Activated effector memory CD4-positive, alpha-beta T cell treated with anti-CD3 and anti-CD28 coated beads, Interleukin-2, amount 50 U/mL, for 16 hours (primary cell): Measurements from ENCODE around the gene ADCY10.

ENCODE experiments used
- DNase-seq: peaks from one replicate; pipeline ENCODE4 v3.0.0-alpha.2; 2020

The ADCY10 gene

GRCh38 chr1:167803358-167804207 lies 110.4 kb downstream of the ADCY10 start:
- peak; percentile 94 for DNase-seq

- no peak for DNase-seq
These were observed 111.7 kb downstream of the ADCY10 start for GRCh38 chr1:167802235-167802634.

DNA sequence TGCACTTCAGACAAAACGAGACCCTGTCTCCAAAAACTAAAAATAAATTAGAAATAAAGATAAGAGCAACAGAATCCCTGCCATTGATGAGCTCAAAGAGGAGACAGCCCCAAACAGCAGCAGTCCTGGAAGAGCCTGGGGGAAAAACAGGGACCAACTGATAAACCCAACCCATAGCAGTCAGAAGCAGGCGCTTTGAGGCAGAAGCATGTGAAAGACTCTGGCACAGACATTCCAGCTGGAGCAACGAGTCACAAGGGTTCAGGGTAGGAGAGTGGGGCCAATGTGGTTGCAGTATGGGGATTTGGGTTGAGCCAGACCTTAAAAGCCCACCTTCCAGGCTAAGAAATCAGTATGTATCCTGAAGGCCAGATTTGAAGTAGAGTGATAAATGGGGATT lies 113.7 kb downstream of the ADCY10 start:
- no peak for DNase-seq

- DNase-seq, result no peak
These were observed 114.2 kb downstream of the ADCY10 start for GRCh38 chr1:167799747-167800146.

- no peak for DNase-seq
These were observed 115.0 kb downstream of the ADCY10 start for GRCh38 chr1:167798952-167799351.

GRCh38 chr1:167797015-167797414 lies 116.9 kb downstream of the ADCY10 start:
- DNase-seq, result no peak

DNA sequence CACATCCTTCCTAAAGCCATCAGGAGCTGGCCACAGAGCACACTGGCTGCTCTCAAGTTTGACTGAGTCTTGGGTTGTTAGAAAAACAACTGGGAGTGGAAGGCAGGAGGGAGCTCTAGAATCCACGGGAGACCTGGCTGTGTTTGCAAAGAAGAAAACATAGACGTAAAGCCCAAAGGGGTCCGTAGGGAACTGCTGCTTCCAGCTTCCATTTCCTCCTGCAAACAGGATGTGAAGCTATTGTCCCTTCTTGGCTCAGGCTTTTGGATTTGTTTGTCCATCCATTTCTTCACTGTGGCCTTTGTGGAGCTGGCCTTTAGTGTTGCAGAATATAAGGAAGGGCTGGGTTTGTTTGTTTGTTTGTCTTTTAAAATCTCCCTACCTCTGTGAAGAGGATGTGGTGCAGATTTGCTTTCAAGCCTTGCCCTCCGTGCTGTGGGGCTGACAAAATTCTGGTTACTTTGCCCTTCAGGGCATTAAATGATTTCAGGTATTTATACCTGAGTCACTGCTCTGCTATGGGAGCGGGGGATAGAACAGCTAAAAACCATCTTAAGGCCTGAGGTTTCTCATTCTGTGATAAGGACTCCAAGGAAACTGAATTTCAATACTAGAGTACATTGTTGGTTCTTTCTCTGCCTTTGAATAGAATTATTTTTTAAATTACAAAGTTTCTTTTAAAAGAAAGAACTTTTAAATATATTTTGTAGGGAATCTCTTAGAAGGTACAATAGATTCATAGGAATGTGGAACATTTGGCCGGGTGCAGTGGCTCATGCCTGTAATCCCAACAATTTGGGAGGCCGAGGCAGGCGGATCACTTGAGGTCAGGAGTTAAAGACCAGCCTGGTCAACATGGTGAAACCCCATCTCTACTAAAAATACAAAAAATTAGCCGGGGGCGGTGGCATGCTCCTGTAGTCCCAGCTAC lies 117.9 kb downstream of the ADCY10 start:
- DNase-seq, result no peak

GRCh38 chr1:167794043-167794442 lies 119.9 kb downstream of the ADCY10 start:
- no peak for DNase-seq

GRCh38 chr1:167792188-167792565 lies 121.8 kb downstream of the ADCY10 start:
- DNase-seq, result no peak

GRCh38 chr1:167791281-167792187 lies 122.4 kb downstream of the ADCY10 start:
- DNase-seq, result no peak

DNA sequence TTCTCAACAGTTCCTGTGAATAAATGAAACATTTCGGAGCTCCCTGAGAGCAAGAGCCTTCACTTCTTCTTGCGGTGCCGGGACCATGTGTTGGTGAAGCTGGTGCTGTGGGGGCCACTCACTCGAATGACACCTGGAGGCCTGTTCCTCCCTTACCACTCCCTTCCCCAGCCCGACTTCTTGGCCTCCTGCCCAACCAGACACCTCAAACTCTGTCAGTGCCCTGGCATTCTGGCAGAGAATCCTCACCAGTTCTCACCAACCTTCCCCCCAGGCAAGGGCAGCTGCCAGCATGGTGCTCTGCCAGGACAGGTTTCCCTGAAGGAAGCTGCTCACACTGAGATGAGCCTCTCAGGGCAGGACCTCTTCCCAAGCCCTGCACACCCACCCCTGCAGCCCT lies 123.8 kb downstream of the ADCY10 start:
- no peak for DNase-seq

GRCh38 chr1:167789501-167789900 lies 124.4 kb downstream of the ADCY10 start:
- DNase-seq, result no peak

- no peak for DNase-seq
These were observed 127.4 kb downstream of the ADCY10 start for GRCh38 chr1:167786502-167786901.

GRCh38 chr1:167784876-167785550 lies 128.9 kb downstream of the ADCY10 start:
- no peak for DNase-seq

DNA sequence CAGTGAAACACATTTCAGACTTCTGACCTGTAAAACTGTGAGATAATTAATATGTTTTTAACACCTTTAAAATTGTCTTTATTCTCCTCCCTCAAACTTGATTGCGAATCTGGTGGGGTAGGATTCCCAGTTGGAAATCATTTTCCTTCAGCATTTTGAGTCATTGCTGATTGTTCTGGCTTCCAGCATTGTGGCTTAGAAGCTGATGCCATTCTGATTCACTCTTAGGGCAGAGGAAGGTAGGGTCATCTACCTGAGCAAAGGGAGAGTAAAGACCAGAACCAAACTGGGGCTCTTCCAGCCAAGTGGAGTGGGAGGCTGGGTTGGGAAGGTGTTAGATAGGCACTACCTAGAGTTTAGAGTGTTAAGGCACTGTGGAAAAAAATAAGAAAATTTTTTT lies 131.0 kb downstream of the ADCY10 start:
- DNase-seq, result no peak

DNA sequence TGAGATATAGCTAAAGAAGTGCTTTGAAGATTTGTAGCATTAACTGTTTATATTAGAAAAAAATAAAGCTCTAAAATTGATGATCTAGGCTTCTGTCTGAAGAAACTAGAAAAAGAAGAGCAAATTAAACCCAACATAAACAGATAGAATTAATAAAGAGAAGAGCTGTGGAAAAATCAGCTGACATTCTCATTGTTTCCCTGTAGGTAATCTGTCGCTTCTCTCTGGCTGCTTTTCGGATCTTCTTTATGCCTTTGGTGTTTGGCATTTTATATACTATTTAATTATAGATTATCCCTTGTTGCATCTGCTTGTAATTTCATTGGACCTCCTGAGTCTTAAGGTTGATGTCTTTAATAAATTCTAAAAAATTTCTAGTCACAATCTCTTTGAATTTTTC lies 132.4 kb downstream of the ADCY10 start:
- no peak for DNase-seq

- DNase-seq, result no peak
These were observed 136.7 kb downstream of the ADCY10 start for GRCh38 chr1:167777269-167777650.

DNA sequence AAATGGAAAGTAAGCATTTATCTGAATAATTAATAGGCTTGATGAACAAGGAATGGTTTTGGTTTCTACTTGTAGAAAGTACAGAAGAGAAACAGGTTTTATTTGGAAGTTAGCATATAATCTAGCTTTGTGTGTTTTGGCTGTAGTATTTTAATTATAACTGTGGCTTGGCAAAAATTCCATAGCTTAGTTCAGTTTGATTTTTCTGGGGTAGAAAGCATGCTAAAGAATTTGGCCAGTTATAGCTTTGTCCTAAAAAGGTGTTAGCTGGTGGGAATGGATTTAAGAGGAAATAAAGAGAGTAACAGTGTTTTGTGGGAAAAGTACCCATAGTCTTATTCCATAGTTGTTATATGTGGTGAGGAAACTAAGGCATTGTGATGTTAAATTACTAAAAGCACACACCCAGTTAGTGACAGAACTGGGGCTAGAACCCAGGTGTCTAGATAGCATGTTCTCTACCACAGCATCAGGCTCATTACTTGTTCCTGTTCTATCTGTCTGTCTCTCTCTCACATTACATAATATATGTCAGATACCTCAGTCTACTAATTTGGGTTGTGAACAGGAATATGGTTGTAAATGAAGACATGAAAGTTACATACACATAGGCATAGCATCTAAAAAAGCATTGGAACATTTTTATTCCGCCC lies 137.2 kb downstream of the ADCY10 start:
- no peak for DNase-seq

GRCh38 chr1:167776151-167776550 lies 137.8 kb downstream of the ADCY10 start:
- DNase-seq, result no peak

- DNase-seq, result no peak
These were observed 138.8 kb downstream of the ADCY10 start for GRCh38 chr1:167775178-167775577.

- DNase-seq, result no peak
These were observed 139.2 kb downstream of the ADCY10 start for GRCh38 chr1:167774710-167775109.

- DNase-seq, result no peak
These were observed 140.4 kb downstream of the ADCY10 start for GRCh38 chr1:167773516-167773915.
